Measurements from ENCODE around the gene MMP10.

Gene MMP10

DNA sequence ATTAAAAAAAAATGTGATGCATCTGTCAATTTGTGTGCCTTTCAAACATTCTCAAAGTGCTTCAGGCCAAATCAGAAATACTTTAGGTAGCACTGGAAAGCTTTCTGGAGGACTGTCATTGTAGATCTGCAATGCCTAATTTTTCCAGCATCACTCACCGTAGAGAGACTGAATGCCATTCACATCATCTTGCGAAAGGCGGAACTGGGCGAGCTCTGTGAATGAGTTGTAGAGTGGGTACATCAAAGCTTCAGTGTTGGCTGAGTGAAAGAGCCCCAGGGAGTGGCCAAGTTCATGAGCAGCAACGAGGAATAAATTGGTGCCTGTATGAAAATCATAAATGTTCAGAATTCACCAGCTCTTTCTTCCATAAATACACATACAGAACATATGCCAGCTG, 4.0 kb downstream of the MMP10 start:
- TF ChIP-seq, protein P1, sequence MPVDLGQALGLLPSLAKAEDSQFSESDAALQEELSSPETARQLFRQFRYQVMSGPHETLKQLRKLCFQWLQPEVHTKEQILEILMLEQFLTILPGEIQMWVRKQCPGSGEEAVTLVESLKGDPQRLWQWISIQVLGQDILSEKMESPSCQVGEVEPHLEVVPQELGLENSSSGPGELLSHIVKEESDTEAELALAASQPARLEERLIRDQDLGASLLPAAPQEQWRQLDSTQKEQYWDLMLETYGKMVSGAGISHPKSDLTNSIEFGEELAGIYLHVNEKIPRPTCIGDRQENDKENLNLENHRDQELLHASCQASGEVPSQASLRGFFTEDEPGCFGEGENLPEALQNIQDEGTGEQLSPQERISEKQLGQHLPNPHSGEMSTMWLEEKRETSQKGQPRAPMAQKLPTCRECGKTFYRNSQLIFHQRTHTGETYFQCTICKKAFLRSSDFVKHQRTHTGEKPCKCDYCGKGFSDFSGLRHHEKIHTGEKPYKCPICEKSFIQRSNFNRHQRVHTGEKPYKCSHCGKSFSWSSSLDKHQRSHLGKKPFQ (tag by site-specific recombination; IDR thresholded peaks at IDR 0.05), result no peak
- TF ChIP-seq PRDM1 (tag by site-specific recombination; IDR thresholded peaks at IDR 0.05), result no peak
- TF ChIP-seq ZNF274 (IDR thresholded peaks at IDR 0.05; ENCODE audit: low read length), result no peak
- no peak for TF ChIP-seq ZNF274 (tag by site-specific recombination; IDR thresholded peaks at IDR 0.05; ENCODE audit: borderline replicate concordance)
- no peak for TF ChIP-seq ZNF585B (tag by site-specific recombination; IDR thresholded peaks at IDR 0.05)
- TF ChIP-seq, protein P2, sequence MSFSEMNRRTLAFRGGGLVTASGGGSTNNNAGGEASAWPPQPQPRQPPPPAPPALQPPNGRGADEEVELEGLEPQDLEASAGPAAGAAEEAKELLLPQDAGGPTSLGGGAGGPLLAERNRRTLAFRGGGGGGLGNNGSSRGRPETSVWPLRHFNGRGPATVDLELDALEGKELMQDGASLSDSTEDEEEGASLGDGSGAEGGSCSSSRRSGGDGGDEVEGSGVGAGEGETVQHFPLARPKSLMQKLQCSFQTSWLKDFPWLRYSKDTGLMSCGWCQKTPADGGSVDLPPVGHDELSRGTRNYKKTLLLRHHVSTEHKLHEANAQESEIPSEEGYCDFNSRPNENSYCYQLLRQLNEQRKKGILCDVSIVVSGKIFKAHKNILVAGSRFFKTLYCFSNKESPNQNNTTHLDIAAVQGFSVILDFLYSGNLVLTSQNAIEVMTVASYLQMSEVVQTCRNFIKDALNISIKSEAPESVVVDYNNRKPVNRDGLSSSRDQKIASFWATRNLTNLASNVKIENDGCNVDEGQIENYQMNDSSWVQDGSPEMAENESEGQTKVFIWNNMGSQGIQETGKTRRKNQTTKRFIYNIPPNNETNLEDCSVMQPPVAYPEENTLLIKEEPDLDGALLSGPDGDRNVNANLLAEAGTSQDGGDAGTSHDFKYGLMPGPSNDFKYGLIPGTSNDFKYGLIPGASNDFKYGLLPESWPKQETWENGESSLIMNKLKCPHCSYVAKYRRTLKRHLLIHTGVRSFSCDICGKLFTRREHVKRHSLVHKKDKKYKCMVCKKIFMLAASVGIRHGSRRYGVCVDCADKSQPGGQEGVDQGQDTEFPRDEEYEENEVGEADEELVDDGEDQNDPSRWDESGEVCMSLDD (tag by site-specific recombination; IDR thresholded peaks at IDR 0.05), result no peak
- no peak for TF ChIP-seq ZNF266 (tag by site-specific recombination; IDR thresholded peaks at IDR 0.05; ENCODE audit: low read depth)
- TF ChIP-seq, protein P3, sequence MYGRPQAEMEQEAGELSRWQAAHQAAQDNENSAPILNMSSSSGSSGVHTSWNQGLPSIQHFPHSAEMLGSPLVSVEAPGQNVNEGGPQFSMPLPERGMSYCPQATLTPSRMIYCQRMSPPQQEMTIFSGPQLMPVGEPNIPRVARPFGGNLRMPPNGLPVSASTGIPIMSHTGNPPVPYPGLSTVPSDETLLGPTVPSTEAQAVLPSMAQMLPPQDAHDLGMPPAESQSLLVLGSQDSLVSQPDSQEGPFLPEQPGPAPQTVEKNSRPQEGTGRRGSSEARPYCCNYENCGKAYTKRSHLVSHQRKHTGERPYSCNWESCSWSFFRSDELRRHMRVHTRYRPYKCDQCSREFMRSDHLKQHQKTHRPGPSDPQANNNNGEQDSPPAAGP (tag by site-specific recombination; IDR thresholded peaks at IDR 0.05), result no peak
- TF ChIP-seq ZNF555 (tag by site-specific recombination; conservative IDR thresholded peaks at IDR 0.05), result no peak
- no peak for TF ChIP-seq ZNF626 (tag by site-specific recombination; IDR thresholded peaks at IDR 0.05)
- TF ChIP-seq TRIM28 (IDR thresholded peaks at IDR 0.05; ENCODE audit: borderline replicate concordance, low read length), result no peak
- no peak for TF ChIP-seq ZNF600 (tag by site-specific recombination; IDR thresholded peaks at IDR 0.05)
- no peak for TF ChIP-seq YY2 (tag by site-specific recombination; IDR thresholded peaks at IDR 0.05)
- TF ChIP-seq ZNF558 (tag by site-specific recombination; IDR thresholded peaks at IDR 0.05), result no peak
- no peak for TF ChIP-seq ZNF544 (tag by site-specific recombination; IDR thresholded peaks at IDR 0.05)
- TF ChIP-seq, protein P4, sequence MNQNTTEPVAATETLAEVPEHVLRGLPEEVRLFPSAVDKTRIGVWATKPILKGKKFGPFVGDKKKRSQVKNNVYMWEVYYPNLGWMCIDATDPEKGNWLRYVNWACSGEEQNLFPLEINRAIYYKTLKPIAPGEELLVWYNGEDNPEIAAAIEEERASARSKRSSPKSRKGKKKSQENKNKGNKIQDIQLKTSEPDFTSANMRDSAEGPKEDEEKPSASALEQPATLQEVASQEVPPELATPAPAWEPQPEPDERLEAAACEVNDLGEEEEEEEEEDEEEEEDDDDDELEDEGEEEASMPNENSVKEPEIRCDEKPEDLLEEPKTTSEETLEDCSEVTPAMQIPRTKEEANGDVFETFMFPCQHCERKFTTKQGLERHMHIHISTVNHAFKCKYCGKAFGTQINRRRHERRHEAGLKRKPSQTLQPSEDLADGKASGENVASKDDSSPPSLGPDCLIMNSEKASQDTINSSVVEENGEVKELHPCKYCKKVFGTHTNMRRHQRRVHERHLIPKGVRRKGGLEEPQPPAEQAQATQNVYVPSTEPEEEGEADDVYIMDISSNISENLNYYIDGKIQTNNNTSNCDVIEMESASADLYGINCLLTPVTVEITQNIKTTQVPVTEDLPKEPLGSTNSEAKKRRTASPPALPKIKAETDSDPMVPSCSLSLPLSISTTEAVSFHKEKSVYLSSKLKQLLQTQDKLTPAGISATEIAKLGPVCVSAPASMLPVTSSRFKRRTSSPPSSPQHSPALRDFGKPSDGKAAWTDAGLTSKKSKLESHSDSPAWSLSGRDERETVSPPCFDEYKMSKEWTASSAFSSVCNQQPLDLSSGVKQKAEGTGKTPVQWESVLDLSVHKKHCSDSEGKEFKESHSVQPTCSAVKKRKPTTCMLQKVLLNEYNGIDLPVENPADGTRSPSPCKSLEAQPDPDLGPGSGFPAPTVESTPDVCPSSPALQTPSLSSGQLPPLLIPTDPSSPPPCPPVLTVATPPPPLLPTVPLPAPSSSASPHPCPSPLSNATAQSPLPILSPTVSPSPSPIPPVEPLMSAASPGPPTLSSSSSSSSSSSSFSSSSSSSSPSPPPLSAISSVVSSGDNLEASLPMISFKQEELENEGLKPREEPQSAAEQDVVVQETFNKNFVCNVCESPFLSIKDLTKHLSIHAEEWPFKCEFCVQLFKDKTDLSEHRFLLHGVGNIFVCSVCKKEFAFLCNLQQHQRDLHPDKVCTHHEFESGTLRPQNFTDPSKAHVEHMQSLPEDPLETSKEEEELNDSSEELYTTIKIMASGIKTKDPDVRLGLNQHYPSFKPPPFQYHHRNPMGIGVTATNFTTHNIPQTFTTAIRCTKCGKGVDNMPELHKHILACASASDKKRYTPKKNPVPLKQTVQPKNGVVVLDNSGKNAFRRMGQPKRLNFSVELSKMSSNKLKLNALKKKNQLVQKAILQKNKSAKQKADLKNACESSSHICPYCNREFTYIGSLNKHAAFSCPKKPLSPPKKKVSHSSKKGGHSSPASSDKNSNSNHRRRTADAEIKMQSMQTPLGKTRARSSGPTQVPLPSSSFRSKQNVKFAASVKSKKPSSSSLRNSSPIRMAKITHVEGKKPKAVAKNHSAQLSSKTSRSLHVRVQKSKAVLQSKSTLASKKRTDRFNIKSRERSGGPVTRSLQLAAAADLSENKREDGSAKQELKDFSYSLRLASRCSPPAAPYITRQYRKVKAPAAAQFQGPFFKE (tag by site-specific recombination; IDR thresholded peaks at IDR 0.05; ENCODE audit: borderline replicate concordance), result no peak
- TF ChIP-seq ZNF138 (tag by site-specific recombination; IDR thresholded peaks at IDR 0.05; ENCODE audit: borderline replicate concordance), result no peak
- TF ChIP-seq ZNF121 (tag by site-specific recombination; IDR thresholded peaks at IDR 0.05), result no peak
- CTCF ChIA-PET, result interaction anchor here (0.7 kb wide), 1 partner anchor 19 kb away, joined by 3 read pairs; no protein-coding TSS in a partner anchor
- Histone ChIP-seq H3K9me3 (ENCODE audit: control insufficient read depth, insufficient read depth, low read depth, low read length) (no peaks in the 10 kb centered on the region), H3K4me3 (ENCODE audit: low read depth, low read length) (no peak overlapping the region), H3K4me1 (ENCODE audit: control insufficient read depth, insufficient read depth, low read length) (no peaks in the 10 kb centered on the region), H3K27ac (ENCODE audit: extremely low read depth, low read depth, low read length) (no peak overlapping the region), H3K36me3 (ENCODE audit: control insufficient read depth in 2 of 2, insufficient read depth in 1 of 2, low read length in 2 of 2) (no peaks in the 10 kb centered on the region)
- POLR2A ChIA-PET, result no interaction called here
